Neural progenitor cell (in vitro differentiated cells): ENCODE measurements around the gene RPUSD2. TPM values are rescaled to one million over a fixed set of nuclear protein-coding genes. Genes with fewer than 3 reads are reported as not detected.

ENCODE experiments used
- DNase-seq: peaks from one replicate; pipeline ENCODE4 v3.0.0-alpha.2; 2016; ENCODE audit warnings: low spot score
- H2AFZ ChIP-seq: fragments of 200-600 bp; sonication (generic); replicated peaks from 2 replicates; pipeline ENCODE4 v1.6.1; 2016; ENCODE audit warnings: antibody characterized with exemption
- H3F3A ChIP-seq: fragments of 200-600 bp; sonication (generic); 2 replicates; pipeline ENCODE4 v1.6.1; 2016; ENCODE audit warnings: antibody characterized with exemption, low read depth
- H3K27ac ChIP-seq: fragments of 200-600 bp; sonication (generic); 2 replicates; pipeline ENCODE4 v1.5.1; 2016; ENCODE audit warnings: mild to moderate bottlenecking
- H3K27me3 ChIP-seq: fragments of 200-600 bp; sonication (generic); 2 replicates; pipeline ENCODE4 v1.6.1; 2016; ENCODE audit warnings: mild to moderate bottlenecking, moderate library complexity
- H3K36me3 ChIP-seq: fragments of 200-600 bp; sonication (generic); 2 replicates; pipeline ENCODE4 v1.5.1; 2016
- H3K4me1 ChIP-seq: fragments of 200-600 bp; sonication (generic); 2 replicates; pipeline ENCODE4 v1.6.1; 2016; ENCODE audit warnings: mixed run types
- H3K4me2 ChIP-seq: fragments of 200-600 bp; sonication (generic); 2 replicates; pipeline ENCODE4 v1.6.1; 2016
- H3K4me3 ChIP-seq: fragments of 200-600 bp; sonication (generic); 2 replicates; pipeline ENCODE4 v1.5.1; 2016
- H3K79me2 ChIP-seq: fragments of 200-600 bp; sonication (generic); 2 replicates; pipeline ENCODE4 v1.6.1; 2016; ENCODE audit warnings: low read depth
- H3K9ac ChIP-seq: fragments of 200-600 bp; sonication (generic); 2 replicates; pipeline ENCODE4 v1.6.1; 2016
- H3K9me3 ChIP-seq: fragments of 200-600 bp; sonication (generic); 2 replicates; pipeline ENCODE4 v1.5.1; 2016; ENCODE audit warnings: low read depth
- H4K20me1 ChIP-seq: fragments of 200-600 bp; sonication (generic); 2 replicates; pipeline ENCODE4 v1.6.1; 2016; ENCODE audit warnings: low read depth
- H3K27ac Mint-ChIP-seq: 3 replicates; pipeline ENCODE4 v1.8.0; 2021; ENCODE audit warnings: mixed read lengths
- H3K27me3 Mint-ChIP-seq: 2 replicates; pipeline ENCODE4 v1.8.0; 2022; ENCODE audit warnings: low read depth, mild to moderate bottlenecking, inconsistent platforms, moderate library complexity, mixed read lengths; ENCODE audit not compliant: insufficient read depth
- H3K36me3 Mint-ChIP-seq: 3 replicates; pipeline ENCODE4 v1.8.0; 2021; ENCODE audit warnings: mixed read lengths
- H3K4me1 Mint-ChIP-seq: 3 replicates; pipeline ENCODE4 v1.8.0; 2021; ENCODE audit warnings: mixed read lengths
- H3K4me3 Mint-ChIP-seq: 3 replicates; pipeline ENCODE4 v1.8.0; 2021; ENCODE audit warnings: mild to moderate bottlenecking, moderate library complexity, mixed read lengths
- H3K9me3 Mint-ChIP-seq: 3 replicates; pipeline ENCODE4 v1.8.0; 2020; ENCODE audit warnings: mixed read lengths
- CTCF ChIP-seq: fragments of 200-600 bp; sonication (generic); IDR thresholded peaks from 2 replicates; pipeline ENCODE4 v1.5.1; 2017; ENCODE audit warnings: antibody characterized with exemption, mild to moderate bottlenecking
- EZH2 ChIP-seq: fragments of 200-600 bp; sonication (generic); IDR thresholded peaks from 2 replicates; pipeline ENCODE4 v1.6.1; 2017; ENCODE audit warnings: antibody characterized with exemption, mild to moderate bottlenecking, moderate library complexity
- EZH2phosphoT487 ChIP-seq: fragments of 200-600 bp; sonication (generic); IDR thresholded peaks from 2 replicates; pipeline ENCODE4 v1.6.1; 2017; ENCODE audit warnings: antibody characterized with exemption
- total RNA-seq: library from RNA; depleted of rRNA; stranded (reverse); fragments of >200 nt; gene quantifications from 2 replicates; pipeline ENCODE4 v1.2.3, GENCODE V29; 2015; ENCODE audit warnings: low replicate concordance

Gene RPUSD2
- total RNA-seq, 1 donor from 2014 or later, result 5.0 TPM

- Histone ChIP-seq H3K4me1 (no peaks in the 10 kb centered on the region), H3K4me3 (no peak overlapping the region), H3K9me3 (no peaks in the 10 kb centered on the region), H3K27ac (no peak overlapping the region), H2AFZ (no peak overlapping the region), H3K36me3 (no peaks in the 10 kb centered on the region), H4K20me1 (no peaks in the 10 kb centered on the region), H3K27me3 (no peaks in the 10 kb centered on the region), H3K4me2 (no peak overlapping the region), H3K79me2 (peaks cover 52% of the 10 kb centered on the region), H3F3A (no peaks in the 10 kb centered on the region), H3K9ac (no peak overlapping the region)
- Mint-ChIP-seq H3K9me3 (no peaks in the 10 kb centered on the region), H3K27me3 (peaks cover 2% of the 10 kb centered on the region), H3K4me3 (no peak overlapping the region), H3K27ac (no peak overlapping the region), H3K4me1 (no peaks in the 10 kb centered on the region), H3K36me3 (no peaks in the 10 kb centered on the region)
- no peak for TF ChIP-seq CTCF
- TF ChIP-seq EZH2phosphoT487, result no peak
- TF ChIP-seq EZH2, result no peak
- DNase-seq, result no peak
Observed at GRCh38 chr15:40600956-40601355, 31.9 kb downstream of the RPUSD2 start.

- Histone ChIP-seq H3K9ac (no peak overlapping the region), H3F3A (no peaks in the 10 kb centered on the region), H3K4me3 (no peak overlapping the region), H3K27ac (no peak overlapping the region), H2AFZ (no peak overlapping the region), H3K9me3 (no peaks in the 10 kb centered on the region), H4K20me1 (no peaks in the 10 kb centered on the region), H3K79me2 (peaks cover 23% of the 10 kb centered on the region), H3K4me1 (no peaks in the 10 kb centered on the region), H3K36me3 (no peaks in the 10 kb centered on the region), H3K4me2 (no peak overlapping the region), H3K27me3 (no peaks in the 10 kb centered on the region)
- Mint-ChIP-seq H3K4me3 (no peak overlapping the region), H3K27me3 (no peaks in the 10 kb centered on the region), H3K27ac (no peak overlapping the region), H3K4me1 (no peaks in the 10 kb centered on the region), H3K36me3 (peaks cover 4% of the 10 kb centered on the region), H3K9me3 (no peaks in the 10 kb centered on the region)
- no peak for DNase-seq
- TF ChIP-seq CTCF (no peak), EZH2phosphoT487 (no peak), EZH2 (no peak)
Observed at GRCh38 chr15:40603935-40604334, 34.8 kb downstream of the RPUSD2 start.

- Histone ChIP-seq H3F3A (no peaks in the 10 kb centered on the region), H3K4me2 (no peak overlapping the region), H3K27me3 (no peaks in the 10 kb centered on the region), H3K4me1 (no peaks in the 10 kb centered on the region), H2AFZ (no peak overlapping the region), H3K9ac (no peak overlapping the region), H3K79me2 (no peaks in the 10 kb centered on the region), H3K36me3 (peaks cover 11% of the 10 kb centered on the region), H3K27ac (no peak overlapping the region), H4K20me1 (no peaks in the 10 kb centered on the region), H3K9me3 (no peaks in the 10 kb centered on the region), H3K4me3 (no peak overlapping the region)
- no peak for DNase-seq
- Mint-ChIP-seq H3K27ac (no peak overlapping the region), H3K9me3 (no peaks in the 10 kb centered on the region), H3K4me3 (no peak overlapping the region), H3K4me1 (no peaks in the 10 kb centered on the region), H3K27me3 (no peaks in the 10 kb centered on the region), H3K36me3 (peaks cover 8% of the 10 kb centered on the region)
- no peak for TF ChIP-seq EZH2
- TF ChIP-seq CTCF, result no peak
- TF ChIP-seq EZH2phosphoT487, result no peak
Observed at GRCh38 chr15:40613080-40613479, 44.0 kb downstream of the RPUSD2 start.
